Endothelial cell of umbilical vein (primary cell): ENCODE results near the gene TMEM94.

Source experiments
- CTCF ChIP-seq, 2 donors: IDR thresholded peaks; 1 replicate in 1 of 2; 2 replicates in 1 of 2; pipeline ENCODE4 v1.5.1; 2011; ENCODE audit warnings: low read length in 2 of 2, mild to moderate bottlenecking in 2 of 2, moderate library complexity in 2 of 2, control low read depth in 1 of 2, inconsistent platforms in 1 of 2, low read depth in 1 of 2; ENCODE audit not compliant: insufficient read depth in 1 of 2; ENCODE audit errors: extremely low read depth in 1 of 2
- EZH2 ChIP-seq: IDR thresholded peaks from 2 replicates; pipeline ENCODE4 v1.6.1; 2012; ENCODE audit warnings: borderline replicate concordance, low read depth, mild to moderate bottlenecking, moderate library complexity, low read length, inconsistent platforms; ENCODE audit not compliant: severe bottlenecking
- FOS ChIP-seq: IDR thresholded peaks from 2 replicates; pipeline ENCODE4 v1.6.1; 2011; ENCODE audit warnings: mild to moderate bottlenecking, low read length, moderate library complexity, borderline replicate concordance; ENCODE audit not compliant: insufficient read depth
- GATA2 ChIP-seq: IDR thresholded peaks from 2 replicates; pipeline ENCODE4 v1.7.0; 2011; ENCODE audit warnings: low read depth, mild to moderate bottlenecking, moderate library complexity, mixed read lengths, low read length; ENCODE audit not compliant: insufficient read length, insufficient read depth
- JUN ChIP-seq: IDR thresholded peaks from 2 replicates; pipeline ENCODE4 v1.6.1; 2011; ENCODE audit warnings: borderline replicate concordance, low read depth; ENCODE audit not compliant: insufficient read length, insufficient read depth
- MYC ChIP-seq: IDR thresholded peaks from one replicate; pipeline ENCODE4 v1.6.1; 2011; ENCODE audit warnings: mild to moderate bottlenecking, low read depth, low read length
- POLR2A ChIP-seq: IDR thresholded peaks from 2 replicates; pipeline ENCODE4 v1.6.1; 2012; ENCODE audit warnings: low read depth, mild to moderate bottlenecking, control low read depth, low read length
- POLR2AphosphoS5 ChIP-seq: IDR thresholded peaks from 2 replicates; pipeline ENCODE4 v1.6.1; 2012; ENCODE audit warnings: low read depth, mild to moderate bottlenecking, control low read depth, low read length, moderate library complexity; ENCODE audit not compliant: insufficient read depth
- TF ChIP-seq, protein P1 (sequence below): IDR thresholded peaks from 2 replicates; pipeline ENCODE4 v1.6.1; 2011; ENCODE audit not compliant: insufficient read depth, insufficient read length

- TF ChIP-seq POLR2A (no peak), POLR2AphosphoS5 (no peak), CTCF (IDR thresholded peaks at IDR 0.05; ENCODE audit: extremely low read depth in 1 of 2, insufficient read depth in 1 of 2, low read depth in 1 of 2, low read length in 2 of 2) (no peak), EZH2 (no peak), MYC (no peak), JUN (no peak), FOS (no peak), GATA2 (no peak)
- TF ChIP-seq, protein P1, sequence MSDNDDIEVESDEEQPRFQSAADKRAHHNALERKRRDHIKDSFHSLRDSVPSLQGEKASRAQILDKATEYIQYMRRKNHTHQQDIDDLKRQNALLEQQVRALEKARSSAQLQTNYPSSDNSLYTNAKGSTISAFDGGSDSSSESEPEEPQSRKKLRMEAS: no peak
Observed at GRCh38 chr17:75544250-75544649, 87.8 kb downstream of the TMEM94 start.
